Effector memory CD4-positive, alpha-beta T cell (primary cell): ENCODE data around the gene GLCE.
"Not testable (repeated sequence)": the region's sequence is repeated elsewhere in the genome, so short reads cannot be mapped to it uniquely, and the experiment has no call there.

Source experiments
- DNase-seq, 3 donors: peaks; one replicate each; pipeline ENCODE4 v3.0.0-alpha.2; 2020
- H3K27ac ChIP-seq: 2 replicates; pipeline ENCODE4 v1.7.0; 2013; ENCODE audit warnings: mild to moderate bottlenecking, low read length, moderate library complexity; ENCODE audit not compliant: insufficient read depth, poor library complexity, severe bottlenecking
- H3K27me3 ChIP-seq: replicated peaks from 2 replicates; pipeline ENCODE4 v1.7.0; 2013; ENCODE audit warnings: mild to moderate bottlenecking, low read length; ENCODE audit not compliant: insufficient read depth, control insufficient read depth, poor library complexity, severe bottlenecking
- H3K36me3 ChIP-seq: 2 replicates; pipeline ENCODE4 v1.7.0; 2013; ENCODE audit warnings: mild to moderate bottlenecking, low read length, moderate library complexity; ENCODE audit not compliant: control insufficient read depth, insufficient read depth
- H3K4me1 ChIP-seq: 2 replicates; pipeline ENCODE4 v1.7.0; 2013; ENCODE audit warnings: low read length, mild to moderate bottlenecking; ENCODE audit not compliant: control insufficient read depth, insufficient read depth, poor library complexity, severe bottlenecking
- H3K4me3 ChIP-seq: 2 replicates; pipeline ENCODE4 v1.7.0; 2013; ENCODE audit warnings: low read length, low read depth, mild to moderate bottlenecking; ENCODE audit not compliant: insufficient read depth, poor library complexity, severe bottlenecking
- H3K9me3 ChIP-seq: 2 replicates; pipeline ENCODE4 v1.7.0; 2013; ENCODE audit warnings: mild to moderate bottlenecking, low read length, moderate library complexity; ENCODE audit not compliant: control insufficient read depth

Gene GLCE

DNA sequence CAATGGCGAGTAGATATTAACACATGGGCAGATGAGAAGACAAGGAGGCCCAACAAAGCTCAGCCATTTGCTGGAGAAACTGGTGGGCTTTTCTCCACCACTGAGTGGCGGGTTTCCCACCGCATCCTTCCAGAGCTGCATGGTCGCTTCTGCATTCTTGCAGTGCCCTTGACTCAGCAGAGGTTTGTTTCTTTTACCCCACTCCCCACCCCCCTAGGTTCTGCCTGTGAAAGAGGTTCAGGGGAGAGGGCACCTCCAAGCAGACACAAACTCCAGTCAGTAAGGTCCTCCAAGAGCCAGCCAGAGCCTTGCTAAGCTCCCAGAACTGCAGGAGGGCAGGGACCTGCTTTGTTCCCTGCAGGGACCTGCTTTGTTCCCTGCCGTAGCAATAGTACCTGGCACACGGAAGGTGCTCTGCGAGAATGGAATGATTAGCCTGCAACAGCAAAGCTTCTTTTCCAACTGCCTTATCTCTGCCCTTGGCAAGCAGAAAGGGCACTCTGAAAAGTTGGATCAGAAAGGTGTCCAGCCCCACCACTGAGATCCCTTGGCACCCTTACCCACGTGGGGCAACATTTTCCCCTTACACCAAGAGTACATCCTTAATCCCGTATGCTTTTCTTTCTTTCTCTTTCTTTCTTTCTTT, 139.6 kb downstream of the GLCE start:
- no peaks in the 10 kb centered on the region for H3K4me1 ChIP-seq
- no peaks in the 10 kb centered on the region for H3K9me3 ChIP-seq
- peaks cover 14% of the 10 kb centered on the region for H3K27me3 ChIP-seq
- no peak for DNase-seq
- no peak overlapping the region for H3K27ac ChIP-seq
- no peaks in the 10 kb centered on the region for H3K36me3 ChIP-seq
- no peak overlapping the region for H3K4me3 ChIP-seq

GRCh38 chr15:69301101-69301500, 140.7 kb downstream of the GLCE start:
- not testable (repeated sequence) for H3K4me1 ChIP-seq, H3K4me3 ChIP-seq, H3K36me3 ChIP-seq, H3K9me3 ChIP-seq, DNase-seq, H3K27ac ChIP-seq
- peaks cover 14% of the 10 kb centered on the region for H3K27me3 ChIP-seq

DNA sequence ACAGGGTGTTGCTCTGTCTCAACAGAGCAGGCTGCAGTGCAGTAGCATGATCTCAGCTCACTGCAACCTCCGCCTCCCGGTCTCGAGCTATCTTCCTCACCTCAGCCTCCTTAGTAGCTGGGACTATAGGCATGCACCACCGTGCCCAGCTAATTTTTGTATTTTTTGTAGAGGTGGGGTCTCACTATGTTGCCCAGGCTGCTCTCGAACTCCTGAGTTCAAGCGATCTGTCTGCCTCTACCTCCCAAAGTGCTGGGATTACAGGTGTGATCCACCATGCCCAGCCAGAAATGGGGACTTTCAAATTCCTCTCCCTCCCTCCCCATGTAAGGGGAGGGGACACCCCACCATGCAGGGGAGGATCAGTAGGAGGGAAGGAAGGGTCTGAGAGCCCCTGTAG, 141.7 kb downstream of the GLCE start:
- H3K27me3 ChIP-seq, result peaks cover 14% of the 10 kb centered on the region
- H3K9me3 ChIP-seq, H3K4me3 ChIP-seq, H3K27ac ChIP-seq, H3K4me1 ChIP-seq, H3K36me3 ChIP-seq, DNase-seq: not testable (repeated sequence)

DNA sequence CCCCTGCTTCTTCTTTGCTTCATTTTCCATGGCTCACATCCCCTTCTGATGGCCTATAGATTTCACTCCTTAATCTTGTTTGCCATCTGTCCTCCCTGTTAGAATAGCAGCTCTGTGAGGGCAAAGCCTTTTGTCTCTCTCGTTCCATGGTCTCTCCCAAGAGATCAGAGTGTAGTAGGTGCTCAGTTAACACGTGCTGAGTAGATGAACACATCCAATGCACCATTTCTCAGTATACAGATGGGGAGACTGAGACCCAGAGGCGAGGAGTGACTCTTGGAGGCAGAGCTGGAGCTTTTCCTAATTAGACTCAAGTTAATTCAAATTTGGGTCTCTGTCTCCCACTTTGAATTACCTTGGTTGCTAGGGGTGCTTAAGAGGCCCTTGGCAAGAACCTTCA, 142.5 kb downstream of the GLCE start:
- no peaks in the 10 kb centered on the region for H3K9me3 ChIP-seq
- DNase-seq, result no peak
- no peaks in the 10 kb centered on the region for H3K36me3 ChIP-seq
- H3K4me3 ChIP-seq, result no peak overlapping the region
- H3K27ac ChIP-seq, result no peak overlapping the region
- peaks cover 14% of the 10 kb centered on the region for H3K27me3 ChIP-seq
- no peaks in the 10 kb centered on the region for H3K4me1 ChIP-seq

DNA sequence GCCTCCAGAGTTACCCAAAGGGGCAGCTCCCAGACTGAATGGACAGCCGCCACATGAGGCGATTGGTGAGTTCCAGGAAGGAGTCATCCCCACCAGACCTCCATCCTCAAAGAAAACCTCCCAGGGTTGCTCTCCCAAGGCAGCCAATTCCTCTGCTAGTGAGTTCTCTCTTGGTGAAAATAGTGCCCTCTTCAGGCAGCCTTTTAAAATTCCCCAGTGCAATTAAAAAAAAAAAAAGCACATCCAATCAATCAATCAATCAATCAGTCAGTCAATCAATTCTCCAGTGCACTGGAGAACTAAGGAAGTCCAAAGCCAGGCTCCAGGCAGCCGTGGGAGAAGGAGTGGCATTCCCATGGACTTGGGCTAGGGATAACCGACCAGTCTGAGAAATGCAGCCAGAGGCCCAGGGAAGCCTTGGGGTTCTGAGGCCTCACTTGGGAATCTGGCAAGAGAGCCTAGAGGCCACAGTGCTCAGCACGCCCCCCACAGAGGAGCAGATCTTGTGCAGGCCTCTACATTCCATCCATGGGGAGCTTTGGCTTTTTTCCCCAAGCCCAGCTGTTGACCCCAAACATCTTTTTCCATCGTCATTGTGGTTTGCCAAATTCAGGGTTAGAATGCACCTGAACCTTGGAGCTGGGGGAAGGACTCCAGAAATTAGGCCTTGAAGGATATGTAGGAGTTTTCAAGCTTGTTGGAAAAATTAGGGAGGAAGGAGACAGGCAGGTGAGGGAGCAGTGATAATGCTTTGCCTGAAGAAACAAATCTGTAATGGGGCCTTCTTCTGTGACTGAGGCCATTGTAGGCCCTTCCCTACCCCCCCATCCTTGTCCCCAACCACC, 143.1 kb downstream of the GLCE start:
- peaks cover 14% of the 10 kb centered on the region for H3K27me3 ChIP-seq
- no peak overlapping the region for H3K27ac ChIP-seq
- H3K9me3 ChIP-seq, result no peaks in the 10 kb centered on the region
- no peaks in the 10 kb centered on the region for H3K4me1 ChIP-seq
- DNase-seq, result no peak
- H3K36me3 ChIP-seq, result no peaks in the 10 kb centered on the region
- H3K4me3 ChIP-seq, result no peak overlapping the region

DNA sequence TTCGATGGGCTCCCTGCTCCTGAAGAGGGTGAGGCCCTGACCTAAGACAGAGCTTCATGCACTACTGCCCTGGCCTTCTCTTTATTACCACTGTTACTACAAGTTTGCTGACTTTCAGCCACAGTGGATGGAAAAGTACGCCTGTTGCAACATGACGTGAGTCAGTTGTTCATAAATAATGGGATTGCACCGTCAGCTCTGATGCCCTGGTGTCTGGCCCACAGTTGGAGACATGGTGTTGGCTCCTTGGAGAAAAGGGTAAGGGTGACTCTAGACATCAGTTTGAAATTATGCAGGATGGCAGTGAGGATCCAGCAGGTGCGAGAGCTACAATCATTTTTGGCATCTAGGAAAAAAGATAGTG, 143.7 kb downstream of the GLCE start:
- DNase-seq, result no peak

DNA sequence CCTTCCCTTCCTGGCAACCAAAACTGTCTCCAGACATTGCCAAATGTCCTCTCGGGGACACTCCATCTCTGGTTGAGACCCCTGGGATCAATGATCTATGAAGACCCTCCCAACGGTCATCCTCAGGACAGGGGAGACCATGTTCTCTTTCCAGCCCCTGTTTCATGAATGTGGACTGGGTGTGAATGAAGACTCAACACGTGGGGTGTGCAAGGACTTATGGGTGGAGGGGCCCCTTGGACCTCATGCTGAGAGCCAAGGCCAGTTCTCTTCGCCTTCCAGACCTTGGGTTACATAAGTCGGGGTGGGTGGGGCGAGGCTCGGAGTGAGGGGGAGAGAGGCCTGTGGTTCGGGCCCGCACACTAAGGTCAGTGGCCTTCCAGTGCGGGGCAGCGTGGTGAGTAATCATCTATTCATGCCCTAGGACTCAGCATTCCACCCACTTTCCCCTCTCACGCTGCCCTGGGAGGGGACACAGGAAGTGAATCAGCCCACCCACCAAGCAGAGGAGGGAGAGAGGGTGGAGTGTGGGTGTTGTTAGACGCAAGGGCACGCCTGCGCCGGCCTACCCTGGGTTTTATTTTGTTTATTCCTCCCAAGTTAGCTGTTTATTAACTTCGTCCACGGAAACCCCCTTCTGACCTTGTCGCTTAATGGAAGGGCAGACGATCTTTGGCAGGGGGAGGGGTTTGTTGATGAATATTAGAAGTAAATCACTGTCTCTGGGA, 144.9 kb downstream of the GLCE start:
- Histone ChIP-seq H3K4me1 (no peaks in the 10 kb centered on the region), H3K27me3 (no peaks in the 10 kb centered on the region), H3K36me3 (no peaks in the 10 kb centered on the region), H3K9me3 (no peaks in the 10 kb centered on the region), H3K27ac (no peak overlapping the region), H3K4me3 (no peak overlapping the region)
- DNase-seq, result no peak

More for the DNA sequence above, 143.7 kb downstream of the GLCE start:
- peaks cover 10% of the 10 kb centered on the region for H3K27me3 ChIP-seq
- no peaks in the 10 kb centered on the region for H3K36me3 ChIP-seq
- H3K9me3 ChIP-seq, result no peaks in the 10 kb centered on the region
- H3K4me1 ChIP-seq, result no peaks in the 10 kb centered on the region
- H3K4me3 ChIP-seq, result no peak overlapping the region
- no peak overlapping the region for H3K27ac ChIP-seq

GRCh38 chr15:69305933-69306568, 145.6 kb downstream of the GLCE start:
- Histone ChIP-seq H3K4me3 (no peak overlapping the region), H3K4me1 (no peaks in the 10 kb centered on the region), H3K27me3 (no peaks in the 10 kb centered on the region), H3K27ac (no peak overlapping the region), H3K36me3 (no peaks in the 10 kb centered on the region), H3K9me3 (no peaks in the 10 kb centered on the region)
- DNase-seq, result no peak

- no peak for DNase-seq
- H3K9me3 ChIP-seq, result no peaks in the 10 kb centered on the region
- H3K4me1 ChIP-seq, result no peaks in the 10 kb centered on the region
- H3K27ac ChIP-seq, result no peak overlapping the region
- H3K27me3 ChIP-seq, result no peaks in the 10 kb centered on the region
- H3K4me3 ChIP-seq, result no peak overlapping the region
- no peaks in the 10 kb centered on the region for H3K36me3 ChIP-seq
Observed at GRCh38 chr15:69307939-69308338, 147.5 kb downstream of the GLCE start.
